Cardiac muscle cell (in vitro differentiated cells and primary cell): Measurements from ENCODE around the gene DCTN4. TPM values are rescaled to one million over a fixed set of nuclear protein-coding genes. Genes with fewer than 3 reads are reported as not detected.

Source experiments
- DNase-seq, 2 donors: peaks; one replicate each; pipeline versions ENCODE4 v3.0.0 to v3.0.0-alpha.2; 2010 to 2017; ENCODE audit warnings: low read depth in 1 of 2, low spot score in 1 of 2
- H3K27ac ChIP-seq: fragments of 200-600 bp; sonication (generic); 2 replicates; pipeline ENCODE4 v1.5.1; 2016
- H3K27me3 ChIP-seq: fragments of 200-600 bp; sonication (generic); 2 replicates; pipeline ENCODE4 v1.6.0; 2016; ENCODE audit warnings: control low read depth
- H3K36me3 ChIP-seq: fragments of 200-600 bp; sonication (generic); 2 replicates; pipeline ENCODE4 v1.5.1; 2016; ENCODE audit warnings: control low read depth
- H3K4me1 ChIP-seq: fragments of 200-600 bp; sonication (generic); 2 replicates; pipeline ENCODE4 v1.8.1; 2017; ENCODE audit warnings: low read depth, mild to moderate bottlenecking, mixed run types
- H3K4me3 ChIP-seq: fragments of 200-600 bp; sonication (generic); 2 replicates; pipeline ENCODE4 v1.5.1; 2016; ENCODE audit warnings: mild to moderate bottlenecking
- H3K9me3 ChIP-seq: fragments of 200-600 bp; sonication (generic); 2 replicates; pipeline ENCODE4 v1.5.1; 2017; ENCODE audit warnings: low read depth, mild to moderate bottlenecking, control low read depth
- CTCF ChIP-seq: IDR thresholded peaks from 2 replicates; pipeline ENCODE4 v1.5.1; 2012; ENCODE audit warnings: low read depth, mild to moderate bottlenecking, low read length
- polyA plus RNA-seq: library from polyadenylated mRNA; unstranded; fragments of >200 nt; fragmentation: Nextera tagmentation; extraction: Ambion mirVana; gene quantifications from 2 replicates; pipeline ENCODE4 v1.2.1, GENCODE V29; 2016
- total RNA-seq: library from RNA; depleted of rRNA; stranded (reverse); fragments of >200 nt; gene quantifications from 2 replicates; pipeline ENCODE4 v1.2.3, GENCODE V29; 2016

The DCTN4 gene
- total and polyA plus RNA-seq, 2 experiments from 2014 or later, result 26.7 to 46.2 TPM

DNA sequence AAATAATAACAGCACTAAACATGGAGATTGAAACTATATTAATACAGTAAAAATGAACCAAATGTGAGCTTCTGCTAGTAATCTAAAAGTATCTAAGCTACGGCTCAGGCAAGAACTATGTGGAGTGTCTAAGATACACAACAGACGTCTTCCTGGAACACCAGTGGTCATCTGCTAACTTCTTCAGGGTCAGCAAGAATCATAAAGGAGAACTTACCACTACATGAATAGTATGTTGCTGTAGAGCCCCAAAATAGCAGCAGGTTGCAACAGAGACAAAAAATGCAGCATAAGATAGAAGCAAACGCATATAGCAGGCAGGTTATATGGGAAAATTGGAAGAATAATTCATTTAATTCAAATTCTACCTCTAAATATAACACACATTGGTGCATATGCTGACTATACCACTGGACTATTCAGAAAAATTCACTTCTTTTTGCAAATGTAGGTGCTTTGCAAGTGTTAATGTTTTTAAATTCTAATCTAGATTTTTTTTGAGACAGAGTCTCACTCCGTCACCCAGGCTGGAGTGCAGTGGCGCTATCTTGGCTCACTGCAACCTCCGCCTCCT is 27.1 kb downstream of the DCTN4 start:
- Histone ChIP-seq H3K4me3 (no peak overlapping the region), H3K36me3 (peaks cover 59% of the 10 kb centered on the region), H3K27me3 (no peaks in the 10 kb centered on the region), H3K4me1 (no peaks in the 10 kb centered on the region), H3K9me3 (no peaks in the 10 kb centered on the region), H3K27ac (no peak overlapping the region)
- DNase-seq, result no peak
- no peak for TF ChIP-seq CTCF

DNA sequence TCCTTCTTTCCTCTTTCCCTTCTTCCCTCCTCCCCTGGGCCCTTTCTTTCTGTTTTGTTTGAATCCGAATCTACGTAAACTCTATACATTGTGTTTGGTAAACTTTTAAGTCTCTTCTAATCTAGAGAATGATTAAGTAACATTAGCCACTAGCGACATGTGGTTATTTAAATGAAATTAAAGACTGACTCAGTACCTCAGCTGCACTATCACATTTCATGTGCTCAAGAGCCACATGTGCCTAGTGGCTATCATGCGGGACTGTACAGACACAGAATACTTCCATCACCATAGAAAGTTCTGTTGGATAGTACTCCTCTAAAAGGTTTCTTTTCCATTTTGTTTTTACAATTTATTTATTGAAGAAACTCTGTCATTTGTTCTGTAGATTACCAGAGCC is 29.0 kb downstream of the DCTN4 start:
- Histone ChIP-seq H3K36me3 (peaks cover 63% of the 10 kb centered on the region), H3K4me1 (no peaks in the 10 kb centered on the region), H3K27ac (no peak overlapping the region)

GRCh38 chr5:150723845-150724244 is 35.0 kb downstream of the DCTN4 start:
- DNase-seq, result no peak
- H3K27me3 ChIP-seq, result no peaks in the 10 kb centered on the region
- H3K9me3 ChIP-seq, result no peaks in the 10 kb centered on the region
- no peak for TF ChIP-seq CTCF
- no peaks in the 10 kb centered on the region for H3K4me1 ChIP-seq
- H3K27ac ChIP-seq, result no peak overlapping the region
- H3K36me3 ChIP-seq, result peaks cover 75% of the 10 kb centered on the region
- no peak overlapping the region for H3K4me3 ChIP-seq

More for the DNA sequence above, 29.0 kb downstream of the DCTN4 start:
- H3K9me3 ChIP-seq, result no peaks in the 10 kb centered on the region
- TF ChIP-seq CTCF, result no peak
- H3K27me3 ChIP-seq, result no peaks in the 10 kb centered on the region
- no peak for DNase-seq
- no peak overlapping the region for H3K4me3 ChIP-seq

DNA sequence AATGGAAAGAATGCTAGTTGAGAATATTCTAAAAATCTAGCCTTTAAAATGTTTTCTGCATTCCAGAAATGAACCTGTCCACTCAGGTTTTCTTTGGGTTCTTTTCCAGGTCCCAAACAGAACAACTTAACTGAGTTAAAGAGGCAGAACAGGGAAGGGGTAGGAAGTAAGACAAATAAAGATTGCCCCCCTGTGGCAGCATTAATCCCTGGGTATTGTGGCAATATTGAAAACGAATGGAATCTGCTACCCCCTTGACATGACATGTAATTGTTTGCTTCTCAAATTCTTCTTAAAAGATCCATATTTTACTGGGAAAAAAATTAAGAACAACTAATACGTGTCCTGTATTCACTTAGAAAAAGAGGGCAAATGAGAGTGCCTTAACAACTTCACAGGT is 48.7 kb downstream of the DCTN4 start:
- Histone ChIP-seq H3K27ac (no peak overlapping the region), H3K4me1 (no peaks in the 10 kb centered on the region), H3K4me3 (no peak overlapping the region), H3K9me3 (no peaks in the 10 kb centered on the region), H3K36me3 (peaks cover 39% of the 10 kb centered on the region), H3K27me3 (no peaks in the 10 kb centered on the region)
- peak; percentile 35 for TF ChIP-seq CTCF
- peak; percentile 4 to 38 for DNase-seq

DNA sequence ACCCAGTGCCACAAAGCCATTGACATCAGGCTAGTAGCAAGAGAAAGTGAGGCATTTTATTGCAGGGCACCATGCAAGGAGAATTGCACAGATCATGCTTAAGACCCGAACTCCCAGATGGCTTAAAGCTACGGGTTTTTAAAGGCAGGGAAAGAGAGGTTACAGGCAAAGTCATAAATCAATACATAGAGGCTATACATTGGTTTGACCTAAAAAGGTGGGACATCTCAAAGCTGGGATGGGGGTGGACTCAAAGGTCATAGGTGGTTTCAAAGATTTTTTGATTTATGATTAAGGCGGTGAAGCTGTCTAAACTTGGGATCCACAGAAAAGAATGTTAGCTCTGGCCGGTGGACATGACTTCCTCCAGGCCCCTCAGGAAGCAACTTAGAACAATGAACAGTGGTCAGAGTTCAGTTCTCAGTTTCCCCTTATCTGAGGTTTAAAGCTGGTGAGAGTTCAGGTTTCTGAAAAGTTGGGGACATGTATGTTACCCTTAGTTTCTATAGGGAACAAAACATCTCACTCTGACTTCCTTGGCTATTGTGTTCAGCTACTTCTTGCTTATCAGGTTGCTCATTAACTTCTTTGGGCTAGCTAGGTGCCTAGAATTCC is 51.9 kb downstream of the DCTN4 start:
- peak overlapping the region; percentile 18 for H3K27ac ChIP-seq
- H3K4me3 ChIP-seq, result no peak overlapping the region
- H3K27me3 ChIP-seq, result no peaks in the 10 kb centered on the region
- H3K36me3 ChIP-seq, result peaks cover 12% of the 10 kb centered on the region
- no peaks in the 10 kb centered on the region for H3K4me1 ChIP-seq
- H3K9me3 ChIP-seq, result no peaks in the 10 kb centered on the region
- TF ChIP-seq CTCF, result no peak
- DNase-seq, result no peak
